SH-SY5Y (cell line): Measurements from ENCODE around the gene DOCK2.

Experiments
- GATA2 ChIP-seq: IDR thresholded peaks from 2 replicates; pipeline ENCODE4 v1.6.1; 2011; ENCODE audit warnings: mild to moderate bottlenecking, low read depth, low read length
- GATA3 ChIP-seq: IDR thresholded peaks from 2 replicates; pipeline ENCODE4 v1.6.1; 2011; ENCODE audit warnings: low read depth, mild to moderate bottlenecking, low read length, moderate library complexity

DNA sequence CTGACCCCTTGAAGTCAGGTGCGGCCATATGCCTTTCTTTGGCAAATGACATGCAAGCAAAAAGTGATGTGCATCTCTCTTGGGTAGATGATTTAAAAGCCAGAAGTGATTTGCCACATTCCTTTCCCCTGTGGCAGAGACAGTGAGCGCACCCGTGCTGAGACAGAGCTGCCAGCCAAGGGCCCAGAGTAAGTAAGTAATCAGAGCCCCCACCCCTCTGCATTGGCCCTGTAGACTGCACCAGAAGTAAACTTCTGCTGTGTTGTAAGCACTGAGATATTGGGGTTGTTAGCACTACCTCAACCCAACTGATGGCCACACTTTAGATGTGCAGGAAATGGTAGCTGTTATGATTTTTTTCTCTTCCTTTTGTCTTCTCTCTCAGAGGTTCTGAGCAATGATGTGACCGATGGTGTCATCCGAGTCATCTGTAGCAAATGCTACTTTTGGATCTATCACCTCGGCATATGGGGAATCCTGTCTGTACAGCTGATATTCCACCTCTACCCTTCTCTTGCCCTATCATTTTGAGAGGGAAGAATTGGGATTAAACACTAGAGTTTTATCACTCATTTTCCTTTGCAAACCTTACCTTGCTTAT, 58.0 kb downstream of the DOCK2 start:
- TF ChIP-seq GATA2, result no peak
- TF ChIP-seq GATA3, result no peak
